IMR-90 (cell line): ENCODE results near the gene HSD11B1L. TPM values are rescaled to one million over a fixed set of nuclear protein-coding genes. Genes with fewer than 3 reads are reported as not detected.

ENCODE experiments used
- ATAC-seq: fragments of 200-7000 bp; cut with Tn5 transposase; 2 replicates; pipeline ENCODE4 v1.9.1; 2020; ENCODE audit warnings: low read depth, mild to moderate bottlenecking, moderate library complexity
- BruUV-seq: library from RNA; stranded (reverse); fragments of 400-500 nt; replicated peaks from 2 replicates; lab custom pipeline; 2021; lab: Mats Ljungman, UMichigan
- CTCF ChIA-PET: fragments of 300-600 bp; formaldehyde crosslinking; extraction: SDS; loops from one replicate; lab custom pipeline; 2021; ENCODE audit warnings: antibody characterized with exemption; lab: Yijun Ruan, JAX
- POLR2A ChIA-PET: fragments of 300-600 bp; sonication (Branson Sonifier 250); formaldehyde crosslinking; loops from one replicate; lab custom pipeline; 2022; ENCODE audit warnings: antibody characterized with exemption; ENCODE audit not compliant: unreplicated experiment; lab: Charles Lee
- DNase-seq: peaks from one replicate; pipeline ENCODE4 v3.0.0; 2013
- H2AFZ ChIP-seq: replicated peaks from 2 replicates; pipeline ENCODE3; 2013; ENCODE audit warnings: low read length, mild to moderate bottlenecking; ENCODE audit not compliant: poor library complexity
- H2AK5ac ChIP-seq: 2 replicates; pipeline ENCODE4 v1.6.1; 2013; ENCODE audit warnings: low read depth, low read length, inconsistent platforms
- H2AK9ac ChIP-seq: replicated peaks from 2 replicates; pipeline ENCODE3; 2013; ENCODE audit warnings: mild to moderate bottlenecking, low read depth, low read length, moderate library complexity; ENCODE audit not compliant: poor library complexity
- H2BK120ac ChIP-seq: 2 replicates; pipeline ENCODE4 v1.6.1; 2013; ENCODE audit warnings: low read depth, low read length, inconsistent platforms
- H2BK15ac ChIP-seq: 3 replicates; pipeline ENCODE4 v1.6.1; 2013; ENCODE audit warnings: low read depth, low read length, inconsistent platforms
- H2BK20ac ChIP-seq: 2 replicates; pipeline ENCODE4 v1.6.1; 2013; ENCODE audit warnings: low read depth, mild to moderate bottlenecking, inconsistent platforms, low read length, moderate library complexity
- H2BK5ac ChIP-seq: 2 replicates; pipeline ENCODE4 v1.6.1; 2013; ENCODE audit warnings: mild to moderate bottlenecking, low read depth, low read length, inconsistent platforms; ENCODE audit not compliant: poor library complexity, severe bottlenecking
- H3K14ac ChIP-seq: replicated peaks from 2 replicates; pipeline ENCODE4 v1.6.1; 2013; ENCODE audit warnings: low read depth, low read length, inconsistent platforms
- H3K18ac ChIP-seq: 2 replicates; pipeline ENCODE4 v1.6.1; 2013; ENCODE audit warnings: low read depth, low read length, control low read depth
- H3K23ac ChIP-seq: 2 replicates; pipeline ENCODE4 v1.6.1; 2013; ENCODE audit warnings: low read depth, low read length, inconsistent platforms
- H3K27ac ChIP-seq: 2 replicates; pipeline ENCODE4 v1.5.1; 2013; ENCODE audit warnings: mild to moderate bottlenecking, control low read depth, low read length; ENCODE audit not compliant: insufficient read depth
- H3K27me3 ChIP-seq: 2 replicates; pipeline ENCODE4 v1.6.1; 2013; ENCODE audit warnings: low read length; ENCODE audit not compliant: control insufficient read depth, insufficient read depth
- H3K36me3 ChIP-seq: 2 replicates; pipeline ENCODE4 v1.6.1; 2013; ENCODE audit warnings: low read length, mixed read lengths; ENCODE audit not compliant: control insufficient read depth, insufficient read depth
- H3K4ac ChIP-seq: 2 replicates; pipeline ENCODE4 v1.6.1; 2013; ENCODE audit warnings: low read depth, low read length, inconsistent platforms
- H3K4me1 ChIP-seq: 2 replicates; pipeline ENCODE4 v1.6.1; 2013; ENCODE audit warnings: low read length, mixed read lengths; ENCODE audit not compliant: control insufficient read depth, insufficient read depth
- H3K4me2 ChIP-seq: 2 replicates; pipeline ENCODE4 v1.6.1; 2013; ENCODE audit warnings: low read depth, mild to moderate bottlenecking, control low read depth, low read length, moderate library complexity
- H3K4me3 ChIP-seq: 2 replicates; pipeline ENCODE4 v1.5.1; 2013; ENCODE audit warnings: low read depth, mild to moderate bottlenecking, control low read depth, low read length, moderate library complexity; ENCODE audit not compliant: insufficient read depth
- H3K56ac ChIP-seq: 2 replicates; pipeline ENCODE4 v1.6.1; 2013; ENCODE audit warnings: low read length, inconsistent platforms; ENCODE audit not compliant: insufficient read depth; ENCODE audit errors: extremely low read depth
- H3K79me1 ChIP-seq, 2 experiments: 2 replicates each; pipeline ENCODE4 v1.6.1; 2013; ENCODE audit warnings: low read length in 2 of 2, inconsistent platforms in 1 of 2, low read depth in 1 of 2
- H3K9ac ChIP-seq: 2 replicates; pipeline ENCODE4 v1.6.1; 2013; ENCODE audit warnings: low read depth, low read length, control low read depth
- H3K9me1 ChIP-seq: 2 replicates; pipeline ENCODE4 v1.6.1; 2013; ENCODE audit warnings: low read length, inconsistent platforms; ENCODE audit not compliant: insufficient read depth
- H3K9me3 ChIP-seq: 2 replicates; pipeline ENCODE4 v1.6.1; 2013; ENCODE audit warnings: low read length; ENCODE audit not compliant: control insufficient read depth, insufficient read depth
- H4K20me1 ChIP-seq: 2 replicates; pipeline ENCODE4 v1.6.1; 2013; ENCODE audit warnings: low read length, inconsistent platforms; ENCODE audit not compliant: insufficient read depth
- H4K5ac ChIP-seq: 2 replicates; pipeline ENCODE4 v1.6.1; 2013; ENCODE audit warnings: mild to moderate bottlenecking, low read depth, low read length, control low read depth
- H4K8ac ChIP-seq, 2 experiments: 2 replicates each; pipeline ENCODE4 v1.6.1; 2013; ENCODE audit warnings: low read depth in 2 of 2, low read length in 2 of 2, control low read depth in 1 of 2, inconsistent platforms in 1 of 2
- H4K91ac ChIP-seq: 2 replicates; pipeline ENCODE4 v1.6.1; 2013; ENCODE audit warnings: low read depth, low read length, inconsistent platforms; ENCODE audit not compliant: insufficient read depth
- BHLHE40 ChIP-seq: fragments of 150-350 bp; IDR thresholded peaks from 2 replicates; pipeline ENCODE4 v1.6.1; 2016; ENCODE audit warnings: mild to moderate bottlenecking, low read depth, low read length
- CEBPB ChIP-seq: IDR thresholded peaks from 2 replicates; pipeline ENCODE4 v1.6.1; 2012; ENCODE audit warnings: low read depth, low read length, improper control_type of control experiment
- CHD1 ChIP-seq: IDR thresholded peaks from 2 replicates; pipeline ENCODE4 v1.6.1; 2012; ENCODE audit warnings: low read depth, low read length, improper control_type of control experiment
- ELK1 ChIP-seq: fragments of 150-350 bp; IDR thresholded peaks from 2 replicates; pipeline ENCODE4 v1.6.1; 2016; ENCODE audit warnings: low read depth, mild to moderate bottlenecking, low read length, moderate library complexity, borderline replicate concordance
- FOS ChIP-seq: fragments of 150-350 bp; IDR thresholded peaks from 2 replicates; pipeline ENCODE4 v1.6.1; 2016; ENCODE audit warnings: low read depth, low read length
- MAFK ChIP-seq: IDR thresholded peaks from 2 replicates; pipeline ENCODE4 v1.6.1; 2012; ENCODE audit warnings: low read depth, low read length, improper control_type of control experiment
- MXI1 ChIP-seq: IDR thresholded peaks from 2 replicates; pipeline ENCODE4 v1.6.1; 2012; ENCODE audit warnings: low read depth, mild to moderate bottlenecking, low read length, moderate library complexity, borderline replicate concordance
- NFE2L2 ChIP-seq: fragments of 150-350 bp; IDR thresholded peaks from 2 replicates; pipeline ENCODE4 v1.6.1; 2016; ENCODE audit warnings: low read depth, mild to moderate bottlenecking, low read length
- POLR2A ChIP-seq: IDR thresholded peaks from 2 replicates; pipeline ENCODE4 v1.6.1; 2012; ENCODE audit warnings: mild to moderate bottlenecking, low read depth, low read length
- RCOR1 ChIP-seq: IDR thresholded peaks from 2 replicates; pipeline ENCODE4 v1.6.1; 2012; ENCODE audit warnings: mild to moderate bottlenecking, low read length, improper control_type of control experiment; ENCODE audit not compliant: insufficient replicate concordance
- RFX5 ChIP-seq: IDR thresholded peaks from 2 replicates; pipeline ENCODE4 v1.8.0; 2012; ENCODE audit warnings: low read depth, mild to moderate bottlenecking, low read length, moderate library complexity
- USF2 ChIP-seq: fragments of 150-350 bp; IDR thresholded peaks from 2 replicates; pipeline ENCODE4 v1.6.1; 2017; ENCODE audit warnings: mild to moderate bottlenecking, antibody characterized with exemption, low read length, low read depth
- WGBS, 2 experiments: methylation state at CpG; one replicate each; pipeline versions ENCODE4 v1.1.5 to v1.1.7; 2013; ENCODE audit warnings: missing lambda C conversion rate in 2 of 2; ENCODE audit not compliant: insufficient read length in 1 of 2; ENCODE audit errors: extremely low coverage in 2 of 2; 5-methylcytosine and 5-hydroxymethylcytosine counted together
- dilution Hi-C: fragments of 300-500 bp; cut with HindIII; formaldehyde crosslinking; loops from one replicate; pipeline ENCODE4 v1.14.3; 2018; ENCODE audit warnings: low sequenced_read_pairs; ENCODE audit not compliant: unreplicated experiment
- in situ Hi-C: fragments of 300-500 bp; cut with MboI; formaldehyde crosslinking; loops from 3 replicates; pipeline ENCODE4 v1.14.3; 2019; ENCODE audit warnings: low sequenced_read_pairs, inconsistent platforms, mixed read lengths
- intact Hi-C: fragments of 100-400 bp; cut with micrococcal nuclease; formaldehyde crosslinking; loops from 2 replicates; pipeline ENCODE4 v1.10.0; 2022
- polyA plus RNA-seq, 3 experiments: library from polyadenylated mRNA; depleted of rRNA; stranded (reverse); fragments of >200 nt; gene quantifications; 2 replicates each; pipeline ENCODE4 v1.2.3, GENCODE V29; 2012; ENCODE audit warnings: low replicate concordance in 1 of 3
- total RNA-seq: library from RNA; depleted of rRNA; stranded (reverse); fragments of >200 nt; gene quantifications from 2 replicates; pipeline ENCODE4 v1.2.3, GENCODE V29; 2012

HSD11B1L gene
- total and polyA plus RNA-seq, 2 of the 4 experiments (the other 2 are of a cell fraction): 2.2 to 7.2 TPM

- Histone ChIP-seq H3K79me1 (peaks cover 6 to 39% of the 10 kb centered on the region in 2 experiments; a peak in 3 of 4 replicates), H3K4me2 (no peak overlapping the region), H3K4me3 (no peak overlapping the region), H2AFZ (no peak overlapping the region), H3K27ac (no peak overlapping the region), H3K14ac (no peak overlapping the region), H2AK9ac (no peak overlapping the region), H3K9me1 (0 out of 2 replicates have a peak, but pooled peaks cover 6% of the 10 kb centered on the region), H3K56ac (no peak overlapping the region), H3K9ac (no peak overlapping the region), H3K9me3 (no peaks in the 10 kb centered on the region), H2AK5ac (no peak overlapping the region), H2BK20ac (no peak overlapping the region), H2BK120ac (no peak overlapping the region), H4K20me1 (peaks cover 24% of the 10 kb centered on the region), H3K36me3 (peaks cover 60% of the 10 kb centered on the region), H4K91ac (no peak overlapping the region), H3K23ac (no peak overlapping the region), H3K4ac (no peak overlapping the region), H4K8ac (no peak overlapping the region), H2BK5ac (no peak overlapping the region), H3K27me3 (no peaks in the 10 kb centered on the region), H2BK15ac (no peak overlapping the region), H3K4me1 (0 out of 2 replicates have a peak, but pooled peaks cover 2% of the 10 kb centered on the region), H4K5ac (no peak overlapping the region), H3K18ac (no peak overlapping the region)
- dilution Hi-C loops: no loop called here
- no peak for ATAC-seq
- ChIA-PET POLR2A (no interaction called here), CTCF (interaction anchor here (1.0 kb wide), 1 partner anchor 16 kb away, joined by 5 read pairs; the partner anchor contains the start of gene RPL36)
- TF ChIP-seq USF2: no peak
- TF ChIP-seq FOS: no peak
- TF ChIP-seq CEBPB: no peak
- no peak for TF ChIP-seq RFX5
- TF ChIP-seq POLR2A: no peak
- TF ChIP-seq NFE2L2: no peak
- TF ChIP-seq MAFK: no peak
- TF ChIP-seq BHLHE40: no peak
- TF ChIP-seq CHD1: no peak
- no peak for TF ChIP-seq MXI1
- TF ChIP-seq ELK1: no peak
- TF ChIP-seq RCOR1: no peak
- intact Hi-C loops: no loop called here
- BruUV-seq: no TSS peak
- WGBS, 2 experiments: 100% methylated on average over 5 of the region's 16 CpGs; no CpG with 5 or more reads in 1 of the 2 experiments
- DNase-seq: no peak
- in situ Hi-C loops: no loop called here
Observed at GRCh38 chr19:5705552-5705951, 24.7 kb downstream of the HSD11B1L start.
